WTC11 (cell line): ENCODE measurements around the gene FRMD4B. TPM values are rescaled to one million over a fixed set of nuclear protein-coding genes. Genes with fewer than 3 reads are reported as not detected.

Source experiments
- ATAC-seq: fragments of 200-7000 bp; cut with Tn5 transposase; 2 replicates; pipeline ENCODE4 v1.10.0; 2021; ENCODE audit warnings: mild to moderate bottlenecking, moderate library complexity
- CTCF ChIA-PET: fragments of 300-600 bp; sonication (Branson Sonifier 250); formaldehyde crosslinking; loops from one replicate; lab custom pipeline; 2021; ENCODE audit warnings: antibody characterized with exemption; lab: Charles Lee
- POLR2A ChIA-PET: fragments of 350-600 bp; sonication (Branson Sonifier 250); formaldehyde crosslinking; loops from one replicate; lab custom pipeline; 2021; ENCODE audit warnings: antibody characterized with exemption; lab: Charles Lee
- DNase-seq: peaks from one replicate; pipeline ENCODE4 v3.0.0; 2021; ENCODE audit warnings: low spot score
- H3K27ac Mint-ChIP-seq: 2 replicates; pipeline ENCODE4 v1.8.0; 2021; ENCODE audit warnings: mixed read lengths
- H3K27me3 Mint-ChIP-seq: 2 replicates; pipeline ENCODE4 v1.8.0; 2021; ENCODE audit warnings: low read depth, mild to moderate bottlenecking, moderate library complexity, mixed read lengths
- H3K36me3 Mint-ChIP-seq: 2 replicates; pipeline ENCODE4 v1.8.0; 2021; ENCODE audit warnings: mixed read lengths
- H3K4me1 Mint-ChIP-seq: 2 replicates; pipeline ENCODE4 v1.8.0; 2022; ENCODE audit warnings: mixed read lengths
- H3K4me3 Mint-ChIP-seq: 2 replicates; pipeline ENCODE4 v1.8.0; 2021; ENCODE audit warnings: mild to moderate bottlenecking, moderate library complexity, mixed read lengths
- H3K9me3 Mint-ChIP-seq: 2 replicates; pipeline ENCODE4 v1.8.0; 2021; ENCODE audit warnings: mixed read lengths
- AR ChIP-seq: fragments of 250-450 bp; sonication (Bioruptor Pico); IDR thresholded peaks from 2 replicates; pipeline ENCODE4 v1.9.0; 2021; ENCODE audit warnings: mild to moderate bottlenecking
- CREM ChIP-seq: sonication (generic); formaldehyde crosslinking; IDR thresholded peaks from 2 replicates; pipeline ENCODE4 v1.8.1; 2022; ENCODE audit warnings: mild to moderate bottlenecking, missing genetic modification reagents, moderate library complexity
- E2F5 ChIP-seq: sonication (generic); formaldehyde crosslinking; IDR thresholded peaks from 2 replicates; pipeline ENCODE4 v1.8.1; 2022; ENCODE audit warnings: mild to moderate bottlenecking, moderate library complexity, missing genetic modification reagents
- JUN ChIP-seq: sonication (generic); formaldehyde crosslinking; IDR thresholded peaks from 2 replicates; pipeline ENCODE4 v1.8.0; 2023; ENCODE audit warnings: mild to moderate bottlenecking, missing genetic modification reagents
- NR2C2 ChIP-seq: sonication (generic); formaldehyde crosslinking; IDR thresholded peaks from 2 replicates; pipeline ENCODE4 v1.8.0; 2022; ENCODE audit warnings: mild to moderate bottlenecking, missing genetic modification reagents
- RELA ChIP-seq: sonication (generic); formaldehyde crosslinking; IDR thresholded peaks from 2 replicates; pipeline ENCODE4 v1.8.1; 2022; ENCODE audit warnings: missing genetic modification reagents, mild to moderate bottlenecking, borderline replicate concordance
- SP1 ChIP-seq: sonication (generic); formaldehyde crosslinking; conservative IDR thresholded peaks from 2 replicates; pipeline ENCODE4 v1.8.1; 2022; ENCODE audit warnings: missing genetic modification reagents
- TEAD1 ChIP-seq: sonication (generic); formaldehyde crosslinking; IDR thresholded peaks from 2 replicates; pipeline ENCODE4 v1.8.0; 2022; ENCODE audit warnings: mild to moderate bottlenecking, missing genetic modification reagents
- USF2 ChIP-seq: sonication (generic); formaldehyde crosslinking; IDR thresholded peaks from 2 replicates; pipeline ENCODE4 v1.8.1; 2023; ENCODE audit warnings: mild to moderate bottlenecking, missing genetic modification reagents, moderate library complexity
- ZMAT4 ChIP-seq: fragments of 250-450 bp; sonication (Bioruptor Pico); IDR thresholded peaks from 2 replicates; pipeline ENCODE4 v1.9.0; 2021; ENCODE audit warnings: mild to moderate bottlenecking
- ZNF219 ChIP-seq: sonication (generic); formaldehyde crosslinking; IDR thresholded peaks from 2 replicates; pipeline ENCODE4 v1.8.0; 2023; ENCODE audit warnings: missing genetic modification reagents, mild to moderate bottlenecking, borderline replicate concordance
- ZNF263 ChIP-seq: sonication (generic); formaldehyde crosslinking; IDR thresholded peaks from 2 replicates; pipeline ENCODE4 v1.8.1; 2022; ENCODE audit warnings: low read depth, mild to moderate bottlenecking, moderate library complexity, missing genetic modification reagents
- total RNA-seq: library from RNA; stranded (reverse); gene quantifications from 3 replicates; pipeline ENCODE4 v1.2.3, GENCODE V29; 2021
- TF ChIP-seq, protein P1 (sequence below): sonication (generic); formaldehyde crosslinking; IDR thresholded peaks from 2 replicates; pipeline ENCODE4 v1.8.1; 2023; ENCODE audit warnings: mild to moderate bottlenecking, missing genetic modification reagents, borderline replicate concordance
- TF ChIP-seq, protein P2 (sequence below): sonication (generic); formaldehyde crosslinking; IDR thresholded peaks from 2 replicates; pipeline ENCODE4 v1.8.0; 2023; ENCODE audit warnings: mild to moderate bottlenecking, missing genetic modification reagents
- TF ChIP-seq, protein P3 (sequence below): sonication (generic); formaldehyde crosslinking; IDR thresholded peaks from 2 replicates; pipeline ENCODE4 v1.8.0; 2022; ENCODE audit warnings: mild to moderate bottlenecking, missing genetic modification reagents
- TF ChIP-seq, protein P4 (sequence below): sonication (generic); formaldehyde crosslinking; IDR thresholded peaks from 2 replicates; pipeline ENCODE4 v1.8.1; 2022; ENCODE audit warnings: missing genetic modification reagents, borderline replicate concordance
- TF ChIP-seq, protein P5 (sequence below): sonication (generic); formaldehyde crosslinking; IDR thresholded peaks from 2 replicates; pipeline ENCODE4 v1.8.1; 2022; ENCODE audit warnings: low read depth, missing genetic modification reagents, borderline replicate concordance
- TF ChIP-seq, protein P6 (sequence below): fragments of 250-450 bp; sonication (Bioruptor Pico); IDR thresholded peaks from 2 replicates; pipeline ENCODE4 v1.8.0; 2021; ENCODE audit warnings: mild to moderate bottlenecking

The FRMD4B gene
- total RNA-seq, 1 experiment from 2014 or later: 6.7 TPM

- no peak for TF ChIP-seq AR (CRISPR knock-in tag)
- no peak for TF ChIP-seq E2F5 (CRISPR knock-in tag)
- TF ChIP-seq ZNF263: no peak
- TF ChIP-seq TEAD1: no peak
- TF ChIP-seq RELA (CRISPR knock-in tag): no peak
- TF ChIP-seq, protein P1, sequence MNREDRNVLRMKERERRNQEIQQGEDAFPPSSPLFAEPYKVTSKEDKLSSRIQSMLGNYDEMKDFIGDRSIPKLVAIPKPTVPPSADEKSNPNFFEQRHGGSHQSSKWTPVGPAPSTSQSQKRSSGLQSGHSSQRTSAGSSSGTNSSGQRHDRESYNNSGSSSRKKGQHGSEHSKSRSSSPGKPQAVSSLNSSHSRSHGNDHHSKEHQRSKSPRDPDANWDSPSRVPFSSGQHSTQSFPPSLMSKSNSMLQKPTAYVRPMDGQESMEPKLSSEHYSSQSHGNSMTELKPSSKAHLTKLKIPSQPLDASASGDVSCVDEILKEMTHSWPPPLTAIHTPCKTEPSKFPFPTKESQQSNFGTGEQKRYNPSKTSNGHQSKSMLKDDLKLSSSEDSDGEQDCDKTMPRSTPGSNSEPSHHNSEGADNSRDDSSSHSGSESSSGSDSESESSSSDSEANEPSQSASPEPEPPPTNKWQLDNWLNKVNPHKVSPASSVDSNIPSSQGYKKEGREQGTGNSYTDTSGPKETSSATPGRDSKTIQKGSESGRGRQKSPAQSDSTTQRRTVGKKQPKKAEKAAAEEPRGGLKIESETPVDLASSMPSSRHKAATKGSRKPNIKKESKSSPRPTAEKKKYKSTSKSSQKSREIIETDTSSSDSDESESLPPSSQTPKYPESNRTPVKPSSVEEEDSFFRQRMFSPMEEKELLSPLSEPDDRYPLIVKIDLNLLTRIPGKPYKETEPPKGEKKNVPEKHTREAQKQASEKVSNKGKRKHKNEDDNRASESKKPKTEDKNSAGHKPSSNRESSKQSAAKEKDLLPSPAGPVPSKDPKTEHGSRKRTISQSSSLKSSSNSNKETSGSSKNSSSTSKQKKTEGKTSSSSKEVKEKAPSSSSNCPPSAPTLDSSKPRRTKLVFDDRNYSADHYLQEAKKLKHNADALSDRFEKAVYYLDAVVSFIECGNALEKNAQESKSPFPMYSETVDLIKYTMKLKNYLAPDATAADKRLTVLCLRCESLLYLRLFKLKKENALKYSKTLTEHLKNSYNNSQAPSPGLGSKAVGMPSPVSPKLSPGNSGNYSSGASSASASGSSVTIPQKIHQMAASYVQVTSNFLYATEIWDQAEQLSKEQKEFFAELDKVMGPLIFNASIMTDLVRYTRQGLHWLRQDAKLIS (CRISPR knock-in tag): no peak
- TF ChIP-seq USF2 (CRISPR knock-in tag): no peak
Observed at GRCh38 chr3:69209413-69209812, 176.5 kb downstream of the FRMD4B start (continued).

DNA sequence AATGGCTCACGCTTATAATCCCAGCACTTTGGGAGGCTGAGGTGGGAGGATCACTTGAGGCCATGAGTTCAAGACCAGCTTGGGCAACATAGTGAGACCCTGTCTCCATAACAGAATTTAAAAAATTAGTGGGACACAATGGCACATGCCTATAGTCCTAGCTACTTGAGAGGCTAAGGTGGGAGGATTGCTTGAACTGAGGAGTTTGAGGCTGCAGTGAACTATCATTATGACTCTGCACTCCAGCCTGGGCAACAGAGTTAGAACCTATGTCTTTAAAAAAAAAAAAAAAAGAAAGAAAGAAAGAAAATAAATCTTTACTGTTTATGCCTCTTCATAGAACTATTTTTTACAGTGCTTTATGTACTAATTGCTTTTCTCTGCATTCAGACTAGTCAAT is 178.9 kb downstream of the FRMD4B start:
- ChIA-PET POLR2A (no interaction called here), CTCF (interaction anchor here (1.4 kb wide), 1 partner anchor 46 kb away, joined by 3 read pairs; no protein-coding TSS in a partner anchor)
- no peak overlapping the region for H3K27ac Mint-ChIP-seq
- H3K9me3 Mint-ChIP-seq: no peaks in the 10 kb centered on the region
- H3K27me3 Mint-ChIP-seq: no peaks in the 10 kb centered on the region
- H3K4me1 Mint-ChIP-seq: peaks cover 5% of the 10 kb centered on the region
- H3K4me3 Mint-ChIP-seq: no peak overlapping the region
- H3K36me3 Mint-ChIP-seq: no peaks in the 10 kb centered on the region
- DNase-seq (no peak), ATAC-seq (no peak)
- TF ChIP-seq, protein P2, sequence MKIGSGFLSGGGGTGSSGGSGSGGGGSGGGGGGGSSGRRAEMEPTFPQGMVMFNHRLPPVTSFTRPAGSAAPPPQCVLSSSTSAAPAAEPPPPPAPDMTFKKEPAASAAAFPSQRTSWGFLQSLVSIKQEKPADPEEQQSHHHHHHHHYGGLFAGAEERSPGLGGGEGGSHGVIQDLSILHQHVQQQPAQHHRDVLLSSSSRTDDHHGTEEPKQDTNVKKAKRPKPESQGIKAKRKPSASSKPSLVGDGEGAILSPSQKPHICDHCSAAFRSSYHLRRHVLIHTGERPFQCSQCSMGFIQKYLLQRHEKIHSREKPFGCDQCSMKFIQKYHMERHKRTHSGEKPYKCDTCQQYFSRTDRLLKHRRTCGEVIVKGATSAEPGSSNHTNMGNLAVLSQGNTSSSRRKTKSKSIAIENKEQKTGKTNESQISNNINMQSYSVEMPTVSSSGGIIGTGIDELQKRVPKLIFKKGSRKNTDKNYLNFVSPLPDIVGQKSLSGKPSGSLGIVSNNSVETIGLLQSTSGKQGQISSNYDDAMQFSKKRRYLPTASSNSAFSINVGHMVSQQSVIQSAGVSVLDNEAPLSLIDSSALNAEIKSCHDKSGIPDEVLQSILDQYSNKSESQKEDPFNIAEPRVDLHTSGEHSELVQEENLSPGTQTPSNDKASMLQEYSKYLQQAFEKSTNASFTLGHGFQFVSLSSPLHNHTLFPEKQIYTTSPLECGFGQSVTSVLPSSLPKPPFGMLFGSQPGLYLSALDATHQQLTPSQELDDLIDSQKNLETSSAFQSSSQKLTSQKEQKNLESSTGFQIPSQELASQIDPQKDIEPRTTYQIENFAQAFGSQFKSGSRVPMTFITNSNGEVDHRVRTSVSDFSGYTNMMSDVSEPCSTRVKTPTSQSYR (CRISPR knock-in tag): no peak
- TF ChIP-seq RELA (CRISPR knock-in tag) (no peak), ZNF219 (CRISPR knock-in tag) (no peak), SP1 (no peak), CREM (CRISPR knock-in tag) (no peak), NR2C2 (CRISPR knock-in tag) (no peak), ZMAT4 (no peak), TEAD1 (no peak), JUN (no peak)
- TF ChIP-seq, protein P3, sequence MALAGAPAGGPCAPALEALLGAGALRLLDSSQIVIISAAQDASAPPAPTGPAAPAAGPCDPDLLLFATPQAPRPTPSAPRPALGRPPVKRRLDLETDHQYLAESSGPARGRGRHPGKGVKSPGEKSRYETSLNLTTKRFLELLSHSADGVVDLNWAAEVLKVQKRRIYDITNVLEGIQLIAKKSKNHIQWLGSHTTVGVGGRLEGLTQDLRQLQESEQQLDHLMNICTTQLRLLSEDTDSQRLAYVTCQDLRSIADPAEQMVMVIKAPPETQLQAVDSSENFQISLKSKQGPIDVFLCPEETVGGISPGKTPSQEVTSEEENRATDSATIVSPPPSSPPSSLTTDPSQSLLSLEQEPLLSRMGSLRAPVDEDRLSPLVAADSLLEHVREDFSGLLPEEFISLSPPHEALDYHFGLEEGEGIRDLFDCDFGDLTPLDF (CRISPR knock-in tag): no peak
- TF ChIP-seq, protein P4, sequence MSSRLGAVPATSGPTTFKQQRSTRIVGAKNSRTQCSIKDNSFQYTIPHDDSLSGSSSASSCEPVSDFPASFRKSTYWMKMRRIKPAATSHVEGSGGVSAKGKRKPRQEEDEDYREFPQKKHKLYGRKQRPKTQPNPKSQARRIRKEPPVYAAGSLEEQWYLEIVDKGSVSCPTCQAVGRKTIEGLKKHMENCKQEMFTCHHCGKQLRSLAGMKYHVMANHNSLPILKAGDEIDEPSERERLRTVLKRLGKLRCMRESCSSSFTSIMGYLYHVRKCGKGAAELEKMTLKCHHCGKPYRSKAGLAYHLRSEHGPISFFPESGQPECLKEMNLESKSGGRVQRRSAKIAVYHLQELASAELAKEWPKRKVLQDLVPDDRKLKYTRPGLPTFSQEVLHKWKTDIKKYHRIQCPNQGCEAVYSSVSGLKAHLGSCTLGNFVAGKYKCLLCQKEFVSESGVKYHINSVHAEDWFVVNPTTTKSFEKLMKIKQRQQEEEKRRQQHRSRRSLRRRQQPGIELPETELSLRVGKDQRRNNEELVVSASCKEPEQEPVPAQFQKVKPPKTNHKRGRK: no peak
- TF ChIP-seq, protein P5, sequence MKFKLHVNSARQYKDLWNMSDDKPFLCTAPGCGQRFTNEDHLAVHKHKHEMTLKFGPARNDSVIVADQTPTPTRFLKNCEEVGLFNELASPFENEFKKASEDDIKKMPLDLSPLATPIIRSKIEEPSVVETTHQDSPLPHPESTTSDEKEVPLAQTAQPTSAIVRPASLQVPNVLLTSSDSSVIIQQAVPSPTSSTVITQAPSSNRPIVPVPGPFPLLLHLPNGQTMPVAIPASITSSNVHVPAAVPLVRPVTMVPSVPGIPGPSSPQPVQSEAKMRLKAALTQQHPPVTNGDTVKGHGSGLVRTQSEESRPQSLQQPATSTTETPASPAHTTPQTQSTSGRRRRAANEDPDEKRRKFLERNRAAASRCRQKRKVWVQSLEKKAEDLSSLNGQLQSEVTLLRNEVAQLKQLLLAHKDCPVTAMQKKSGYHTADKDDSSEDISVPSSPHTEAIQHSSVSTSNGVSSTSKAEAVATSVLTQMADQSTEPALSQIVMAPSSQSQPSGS (CRISPR knock-in tag): no peak
- TF ChIP-seq, protein P6, sequence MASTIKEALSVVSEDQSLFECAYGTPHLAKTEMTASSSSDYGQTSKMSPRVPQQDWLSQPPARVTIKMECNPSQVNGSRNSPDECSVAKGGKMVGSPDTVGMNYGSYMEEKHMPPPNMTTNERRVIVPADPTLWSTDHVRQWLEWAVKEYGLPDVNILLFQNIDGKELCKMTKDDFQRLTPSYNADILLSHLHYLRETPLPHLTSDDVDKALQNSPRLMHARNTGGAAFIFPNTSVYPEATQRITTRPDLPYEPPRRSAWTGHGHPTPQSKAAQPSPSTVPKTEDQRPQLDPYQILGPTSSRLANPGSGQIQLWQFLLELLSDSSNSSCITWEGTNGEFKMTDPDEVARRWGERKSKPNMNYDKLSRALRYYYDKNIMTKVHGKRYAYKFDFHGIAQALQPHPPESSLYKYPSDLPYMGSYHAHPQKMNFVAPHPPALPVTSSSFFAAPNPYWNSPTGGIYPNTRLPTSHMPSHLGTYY (CRISPR knock-in tag): no peak
